Measurements from ENCODE around the gene BEND2. TPM values are rescaled to one million over a fixed set of nuclear protein-coding genes. Genes with fewer than 3 reads are reported as not detected.

Gene BEND2
- total and polyA plus RNA-seq, 9 of the 15 experiments (the other 6 are each of a cell fraction or from before 2014, with no cell fraction given) = 0.01 to 0.18 (median 0.06) TPM; not detected in 3

DNA sequence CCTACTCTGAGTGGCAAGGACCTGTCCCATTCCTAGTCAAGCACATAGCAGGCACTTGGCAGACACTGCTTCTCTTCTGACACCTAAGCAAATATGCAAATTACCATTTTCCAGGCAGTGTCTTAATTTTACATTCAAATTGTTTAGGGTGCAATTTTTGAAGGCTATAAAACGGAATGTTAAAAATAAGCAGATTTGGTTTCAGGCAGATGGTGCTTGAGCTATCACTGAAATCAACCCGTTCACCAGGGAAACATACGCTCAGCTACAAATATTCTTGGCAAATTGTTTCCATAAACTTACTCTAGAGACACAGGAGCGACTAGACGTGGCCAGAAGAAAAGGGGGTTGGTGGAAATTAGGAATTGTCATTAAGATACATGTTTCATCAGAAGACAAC is 45.7 kb downstream of the BEND2 start:
- TF ChIP-seq PTTG1 (tag; IDR thresholded peaks at IDR 0.05; ENCODE audit: low read depth) (no peak), POLR2G (IDR thresholded peaks at IDR 0.05; ENCODE audit: low read depth, low read length) (no peak)
- TF ChIP-seq, protein P1, sequence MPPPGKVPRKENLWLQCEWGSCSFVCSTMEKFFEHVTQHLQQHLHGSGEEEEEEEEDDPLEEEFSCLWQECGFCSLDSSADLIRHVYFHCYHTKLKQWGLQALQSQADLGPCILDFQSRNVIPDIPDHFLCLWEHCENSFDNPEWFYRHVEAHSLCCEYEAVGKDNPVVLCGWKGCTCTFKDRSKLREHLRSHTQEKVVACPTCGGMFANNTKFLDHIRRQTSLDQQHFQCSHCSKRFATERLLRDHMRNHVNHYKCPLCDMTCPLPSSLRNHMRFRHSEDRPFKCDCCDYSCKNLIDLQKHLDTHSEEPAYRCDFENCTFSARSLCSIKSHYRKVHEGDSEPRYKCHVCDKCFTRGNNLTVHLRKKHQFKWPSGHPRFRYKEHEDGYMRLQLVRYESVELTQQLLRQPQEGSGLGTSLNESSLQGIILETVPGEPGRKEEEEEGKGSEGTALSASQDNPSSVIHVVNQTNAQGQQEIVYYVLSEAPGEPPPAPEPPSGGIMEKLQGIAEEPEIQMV (tag; conservative IDR thresholded peaks at IDR 0.05; ENCODE audit: low read depth) = no peak
- no peaks in the 10 kb centered on the region for H3K79me2 ChIP-seq (ENCODE audit: control insufficient read depth, insufficient read depth, low read length)
- CTCF ChIA-PET (ENCODE audit: low intra/inter-chr PET ratio) = no interaction called here
- H3K27me3 ChIP-seq (ENCODE audit: control insufficient read depth in 2 of 2, insufficient read depth in 2 of 2, low read length in 2 of 2) = no peaks in the 10 kb centered on the region
- intact Hi-C loops (cut with micrococcal nuclease) (no loop called here), in situ Hi-C loops (cut with MboI) (no loop called here)
- peak overlapping the region in 1 of 2 experiments; percentile 60; a peak in 1 of 4 replicates for H3K9ac ChIP-seq (ENCODE audit: insufficient read depth in 1 of 2, low read depth in 2 of 2, low read length in 2 of 2)
- no TSS peak for BruUV-seq (replicated peaks)
- peak overlapping the region; percentile 87 for H2AFZ ChIP-seq (ENCODE audit: low read depth, low read length)
- H3K4me2 ChIP-seq (ENCODE audit: insufficient read depth, low read length) = 0 out of 2 replicates have a peak overlapping the region, but pooled peaks have one; percentile 81
- peaks cover 11 to 20% of the 10 kb centered on the region in 2 experiments; a peak in 3 of 5 replicates for H3K4me1 ChIP-seq (replicated peaks in 1 of 2; ENCODE audit: control insufficient read depth in 2 of 2, insufficient read depth in 2 of 2, low read length in 2 of 2)
- H4K20me1 ChIP-seq (replicated peaks; ENCODE audit: control insufficient read depth, insufficient read depth, low read length) = no peaks in the 10 kb centered on the region
- POLR2A ChIA-PET = interaction anchor here (1.0 kb wide), 1 partner anchor 14 kb away, joined by 3 read pairs; no protein-coding TSS in a partner anchor
- no peak for DNase-seq (ENCODE audit: extremely low read depth in 1 of 4, low spot score in 3 of 4)
- H3K4me3 ChIP-seq = no peak overlapping the region
- H3K27ac ChIP-seq (ENCODE audit: extremely low read depth, low read depth, low read length) = peak overlapping the region; percentile 76; the same call in 1 of the 3 replicates
- ATAC-seq = 0 out of 3 replicates have a peak, but pooled peaks have one; percentile 6
- no peaks in the 10 kb centered on the region for H3K9me1 ChIP-seq (ENCODE audit: control insufficient read depth, insufficient read depth, low read length)
- 37% methylated on average over 5 of the region's 5 CpGs for WGBS (ENCODE audit: insufficient coverage, low coverage, missing lambda C conversion rate)
- H3K36me3 ChIP-seq (ENCODE audit: control insufficient read depth, insufficient read depth, low read length) = no peaks in the 10 kb centered on the region
- H3K9me3 ChIP-seq (replicated peaks; ENCODE audit: control insufficient read depth, insufficient read depth, low read depth, low read length) = no peaks in the 10 kb centered on the region
- FAIRE-seq = no peak

DNA sequence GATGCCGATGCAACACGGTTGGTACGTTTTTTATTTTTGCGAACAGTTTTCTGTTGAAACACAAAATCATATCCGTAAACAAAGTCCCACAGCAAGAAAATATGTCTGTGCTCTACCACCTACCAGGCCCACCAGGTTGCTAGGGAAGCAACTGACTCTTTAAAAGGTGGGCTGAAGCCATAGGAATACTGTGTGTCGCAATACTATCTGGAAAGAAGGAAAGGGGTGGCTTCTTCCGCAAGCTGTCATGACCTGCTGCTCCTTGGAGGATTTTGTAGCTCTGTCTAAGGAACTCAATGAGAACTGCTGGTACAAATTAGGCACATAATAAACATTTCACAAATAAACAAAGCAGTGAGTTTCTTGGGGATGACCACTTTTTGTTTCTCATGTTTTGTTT is 46.5 kb downstream of the BEND2 start:
- Histone ChIP-seq H3K9ac (ENCODE audit: insufficient read depth in 1 of 2, low read depth in 2 of 2, low read length in 2 of 2) (peak overlapping the region in 1 of 2 experiments; percentile 60; a peak in 2 of 4 replicates), H4K20me1 (replicated peaks; ENCODE audit: control insufficient read depth, insufficient read depth, low read length) (no peaks in the 10 kb centered on the region), H2AFZ (ENCODE audit: low read depth, low read length) (peak overlapping the region; percentile 87), H3K4me2 (ENCODE audit: insufficient read depth, low read length) (peak overlapping the region; percentile 81), H3K27me3 (ENCODE audit: control insufficient read depth in 2 of 2, insufficient read depth in 2 of 2, low read length in 2 of 2) (no peaks in the 10 kb centered on the region), H3K79me2 (ENCODE audit: control insufficient read depth, insufficient read depth, low read length) (no peaks in the 10 kb centered on the region), H3K9me3 (replicated peaks; ENCODE audit: control insufficient read depth, insufficient read depth, low read depth, low read length) (no peaks in the 10 kb centered on the region), H3K27ac (ENCODE audit: extremely low read depth, low read depth, low read length) (peak overlapping the region; percentile 76), H3K4me3 (no peak overlapping the region), H3K36me3 (ENCODE audit: control insufficient read depth, insufficient read depth, low read length) (no peaks in the 10 kb centered on the region), H3K4me1 (replicated peaks in 1 of 2; ENCODE audit: control insufficient read depth in 2 of 2, insufficient read depth in 2 of 2, low read length in 2 of 2) (peaks cover 5 to 20% of the 10 kb centered on the region in 2 experiments; a peak in 3 of 5 replicates), H3K9me1 (ENCODE audit: control insufficient read depth, insufficient read depth, low read length) (no peaks in the 10 kb centered on the region)
- FAIRE-seq = no peak
- POLR2A ChIA-PET = no interaction called here
- peak; percentile 11 for ATAC-seq
- WGBS (ENCODE audit: insufficient coverage, low coverage, missing lambda C conversion rate) = 25% methylated on average over 7 of the region's 7 CpGs
- CTCF ChIA-PET (ENCODE audit: low intra/inter-chr PET ratio) = no interaction called here
- in situ Hi-C loops (cut with MboI) = no loop called here
- intact Hi-C loops (cut with micrococcal nuclease) = no loop called here
- no TSS peak for BruUV-seq (replicated peaks)
- DNase-seq (ENCODE audit: extremely low read depth in 1 of 4, low spot score in 3 of 4) = peak in 1 of 4 experiments; percentile 9
- TF ChIP-seq CEBPB (tag; IDR thresholded peaks at IDR 0.05) (peak; percentile 94), ZNF253 (CRISPR knock-in tag; conservative IDR thresholded peaks at IDR 0.05) (no peak), HNRNPL (IDR thresholded peaks at IDR 0.05; ENCODE audit: low read depth, low read length) (no peak), ZBTB7A (IDR thresholded peaks at IDR 0.05; ENCODE audit: borderline replicate concordance, control insufficient read depth, low read depth, low read length) (no peak), CEBPG (CRISPR knock-in tag; IDR thresholded peaks at IDR 0.05) (no peak), CEBPG (tag; conservative IDR thresholded peaks at IDR 0.05 in 1 of 2, IDR thresholded peaks at IDR 0.05 in 1 of 2) (peak; percentile 48 to 70; a peak in 3 of 4 replicates), MBD2 (IDR thresholded peaks at IDR 0.05; ENCODE audit: borderline replicate concordance, low read depth) (no peak)
- TF ChIP-seq, protein P2, sequence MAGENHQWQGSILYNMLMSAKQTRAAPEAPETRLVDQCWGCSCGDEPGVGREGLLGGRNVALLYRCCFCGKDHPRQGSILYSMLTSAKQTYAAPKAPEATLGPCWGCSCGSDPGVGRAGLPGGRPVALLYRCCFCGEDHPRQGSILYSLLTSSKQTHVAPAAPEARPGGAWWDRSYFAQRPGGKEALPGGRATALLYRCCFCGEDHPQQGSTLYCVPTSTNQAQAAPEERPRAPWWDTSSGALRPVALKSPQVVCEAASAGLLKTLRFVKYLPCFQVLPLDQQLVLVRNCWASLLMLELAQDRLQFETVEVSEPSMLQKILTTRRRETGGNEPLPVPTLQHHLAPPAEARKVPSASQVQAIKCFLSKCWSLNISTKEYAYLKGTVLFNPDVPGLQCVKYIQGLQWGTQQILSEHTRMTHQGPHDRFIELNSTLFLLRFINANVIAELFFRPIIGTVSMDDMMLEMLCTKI (IDR thresholded peaks at IDR 0.05; ENCODE audit: partially characterized antibody) = no peak
